WTC11 (cell line): ENCODE data around the gene PLPPR3. TPM values are rescaled to one million over a fixed set of nuclear protein-coding genes. Genes with fewer than 3 reads are reported as not detected.

ENCODE experiments used
- ATAC-seq: fragments of 200-7000 bp; cut with Tn5 transposase; 2 replicates; pipeline ENCODE4 v1.10.0; 2021; ENCODE audit warnings: mild to moderate bottlenecking, moderate library complexity
- CTCF ChIA-PET: fragments of 300-600 bp; sonication (Branson Sonifier 250); formaldehyde crosslinking; loops from one replicate; lab custom pipeline; 2021; ENCODE audit warnings: antibody characterized with exemption; lab: Charles Lee
- POLR2A ChIA-PET: fragments of 350-600 bp; sonication (Branson Sonifier 250); formaldehyde crosslinking; loops from one replicate; lab custom pipeline; 2021; ENCODE audit warnings: antibody characterized with exemption; lab: Charles Lee
- DNase-seq: peaks from one replicate; pipeline ENCODE4 v3.0.0; 2021; ENCODE audit warnings: low spot score
- H3K27ac Mint-ChIP-seq: 2 replicates; pipeline ENCODE4 v1.8.0; 2021; ENCODE audit warnings: mixed read lengths
- H3K27me3 Mint-ChIP-seq: 2 replicates; pipeline ENCODE4 v1.8.0; 2021; ENCODE audit warnings: low read depth, mild to moderate bottlenecking, moderate library complexity, mixed read lengths
- H3K36me3 Mint-ChIP-seq: 2 replicates; pipeline ENCODE4 v1.8.0; 2021; ENCODE audit warnings: mixed read lengths
- H3K4me1 Mint-ChIP-seq: 2 replicates; pipeline ENCODE4 v1.8.0; 2022; ENCODE audit warnings: mixed read lengths
- H3K4me3 Mint-ChIP-seq: 2 replicates; pipeline ENCODE4 v1.8.0; 2021; ENCODE audit warnings: mild to moderate bottlenecking, moderate library complexity, mixed read lengths
- H3K9me3 Mint-ChIP-seq: 2 replicates; pipeline ENCODE4 v1.8.0; 2021; ENCODE audit warnings: mixed read lengths
- E2F1 ChIP-seq: sonication (generic); formaldehyde crosslinking; IDR thresholded peaks from 2 replicates; pipeline ENCODE4 v1.8.0; 2022; ENCODE audit warnings: mild to moderate bottlenecking, missing genetic modification reagents
- JAZF1 ChIP-seq: fragments of 250-450 bp; sonication (Bioruptor Pico); IDR thresholded peaks from 2 replicates; pipeline ENCODE4 v1.9.0; 2021; ENCODE audit warnings: moderate library complexity, mild to moderate bottlenecking, inconsistent platforms
- MAX ChIP-seq: sonication (generic); formaldehyde crosslinking; IDR thresholded peaks from 2 replicates; pipeline ENCODE4 v1.8.0; 2022; ENCODE audit warnings: mild to moderate bottlenecking, missing genetic modification reagents
- MYBL2 ChIP-seq: sonication (generic); formaldehyde crosslinking; IDR thresholded peaks from 2 replicates; pipeline ENCODE4 v1.8.1; 2023; ENCODE audit warnings: mild to moderate bottlenecking, moderate library complexity, missing genetic modification reagents
- PRRX2 ChIP-seq: fragments of 250-450 bp; sonication (Bioruptor Pico); IDR thresholded peaks from 2 replicates; pipeline ENCODE4 v1.8.0; 2021; ENCODE audit warnings: mild to moderate bottlenecking
- ZMAT4 ChIP-seq: fragments of 250-450 bp; sonication (Bioruptor Pico); IDR thresholded peaks from 2 replicates; pipeline ENCODE4 v1.9.0; 2021; ENCODE audit warnings: mild to moderate bottlenecking
- ZNF219 ChIP-seq: sonication (generic); formaldehyde crosslinking; IDR thresholded peaks from 2 replicates; pipeline ENCODE4 v1.8.0; 2023; ENCODE audit warnings: missing genetic modification reagents, mild to moderate bottlenecking, borderline replicate concordance
- ZNF281 ChIP-seq: sonication (generic); formaldehyde crosslinking; IDR thresholded peaks from 2 replicates; pipeline ENCODE4 v1.8.0; 2023; ENCODE audit warnings: mild to moderate bottlenecking, missing genetic modification reagents
- ZSCAN18 ChIP-seq: fragments of 250-450 bp; sonication (Bioruptor Pico); IDR thresholded peaks from 2 replicates; pipeline ENCODE4 v2.1.2; 2022; ENCODE audit warnings: mild to moderate bottlenecking, moderate library complexity
- total RNA-seq: library from RNA; stranded (reverse); gene quantifications from 3 replicates; pipeline ENCODE4 v1.2.3, GENCODE V29; 2021

Gene PLPPR3
- total RNA-seq, 1 experiment from 2014 or later: 60.6 TPM

GRCh38 chr19:858868-859843, 37.4 kb upstream of the PLPPR3 start, which contains the start of gene CFD (continued):
- no peak for TF ChIP-seq ZMAT4 (CRISPR knock-in tag)
- TF ChIP-seq MYBL2 (CRISPR knock-in tag): no peak
- TF ChIP-seq PRRX2 (CRISPR knock-in tag): no peak
- TF ChIP-seq JAZF1 (CRISPR knock-in tag): no peak
- TF ChIP-seq, all 79 proteins: peak for 0

- H3K9me3 Mint-ChIP-seq: no peaks in the 10 kb centered on the region
- H3K27me3 Mint-ChIP-seq: peaks cover 31% of the 10 kb centered on the region
- no peak overlapping the region for H3K27ac Mint-ChIP-seq
- CTCF ChIA-PET: interaction anchor here (0.6 to 1.1 kb wide), 3 partner anchors 75 to 386 kb away, joined by 3 to 5 read pairs (median 3); no protein-coding TSS in a partner anchor
- no peak overlapping the region for H3K4me3 Mint-ChIP-seq
- ATAC-seq (no peak), DNase-seq (no peak)
- TF ChIP-seq ZSCAN18 (no peak), ZNF281 (CRISPR knock-in tag) (no peak), JAZF1 (CRISPR knock-in tag) (no peak)
- H3K4me1 Mint-ChIP-seq: no peaks in the 10 kb centered on the region; the same call in 1 of the 2 replicates
- no peaks in the 10 kb centered on the region for H3K36me3 Mint-ChIP-seq
- POLR2A ChIA-PET: no interaction called here
These were observed 36.5 kb upstream of the PLPPR3 start for GRCh38 chr19:858284-858683.

GRCh38 chr19:855566-856120, 33.9 kb upstream of the PLPPR3 start:
- Mint-ChIP-seq H3K9me3 (no peaks in the 10 kb centered on the region), H3K4me1 (no peaks in the 10 kb centered on the region), H3K4me3 (no peak overlapping the region), H3K36me3 (no peaks in the 10 kb centered on the region), H3K27ac (no peak overlapping the region), H3K27me3 (peaks cover 27% of the 10 kb centered on the region)
- ChIA-PET CTCF (interaction anchor here (0.6 to 3.0 kb wide), 9 partner anchors 17 to 152 kb away, joined by 3 to 13 read pairs (median 4); partner anchors contain the start of gene WDR18), POLR2A (no interaction called here)
- DNase-seq (peak; percentile 16), ATAC-seq (no peak)
- TF ChIP-seq E2F1 (CRISPR knock-in tag): no peak
- no peak for TF ChIP-seq MAX
- TF ChIP-seq ZSCAN18: no peak
- TF ChIP-seq ZNF219: no peak
- TF ChIP-seq, all 79 proteins: peak for 0
